ENCODE results near the gene KRT37.
"Not testable (repeated sequence)": the region's sequence is repeated elsewhere in the genome, so short reads cannot be mapped to it uniquely, and the experiment has no call there.

The KRT37 gene

GRCh38 chr17:41403404-41404023 lies 20.9 kb downstream of the KRT37 start:
- DNase-seq, result no peak

GRCh38 chr17:41402161-41402560 lies 22.2 kb downstream of the KRT37 start:
- DNase-seq, result no peak

GRCh38 chr17:41396996-41397660 lies 27.3 kb downstream of the KRT37 start, which contains the start of gene KRT31:
Gene KRT31, minus strand, starts transcription at chr17:41397608. Its CDS starts 69 bp downstream, at chr17:41397539.
- no peak for DNase-seq

DNA sequence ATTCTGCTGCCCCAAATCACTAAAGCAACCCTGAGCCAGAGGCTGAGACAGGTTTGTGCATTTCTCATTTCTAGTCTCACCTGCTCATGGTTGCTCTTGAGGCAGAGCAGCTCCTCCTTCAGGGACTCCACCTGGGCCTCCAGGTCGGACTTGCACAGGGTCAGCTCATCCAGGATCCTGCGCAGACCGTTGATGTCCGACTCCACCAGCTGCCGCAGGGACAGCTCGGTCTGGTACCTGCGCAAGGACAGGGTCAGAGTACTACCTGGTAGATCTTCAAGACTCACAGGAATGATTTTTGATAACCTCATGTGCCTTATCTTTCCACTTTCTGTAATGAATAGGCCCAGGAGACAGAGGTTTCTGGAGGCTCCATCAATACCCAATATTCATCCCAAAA lies 28.0 kb downstream of the KRT37 start:
- DNase-seq, result no peak

DNA sequence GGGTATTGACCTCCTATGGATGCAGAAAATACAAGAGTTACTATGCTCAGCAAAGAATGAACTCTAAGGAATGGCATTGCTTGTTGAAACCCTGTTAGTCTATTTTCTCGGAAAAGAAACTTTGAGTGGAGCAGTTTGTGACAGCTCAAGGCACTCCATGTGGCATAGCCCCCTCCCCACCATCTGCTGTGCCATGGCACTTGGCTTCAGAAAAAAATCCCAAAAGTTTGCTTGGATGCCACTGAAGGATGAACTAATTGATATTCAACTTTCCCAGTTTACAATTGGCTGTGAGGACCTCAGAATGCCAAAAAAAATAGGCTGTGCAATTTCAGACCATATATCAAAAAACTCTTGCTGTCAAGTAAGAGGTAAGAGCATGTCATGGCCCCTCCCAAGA lies 28.8 kb downstream of the KRT37 start:
- no peak for DNase-seq

GRCh38 chr17:41395044-41395443 lies 29.3 kb downstream of the KRT37 start:
- not testable (repeated sequence) for DNase-seq

DNA sequence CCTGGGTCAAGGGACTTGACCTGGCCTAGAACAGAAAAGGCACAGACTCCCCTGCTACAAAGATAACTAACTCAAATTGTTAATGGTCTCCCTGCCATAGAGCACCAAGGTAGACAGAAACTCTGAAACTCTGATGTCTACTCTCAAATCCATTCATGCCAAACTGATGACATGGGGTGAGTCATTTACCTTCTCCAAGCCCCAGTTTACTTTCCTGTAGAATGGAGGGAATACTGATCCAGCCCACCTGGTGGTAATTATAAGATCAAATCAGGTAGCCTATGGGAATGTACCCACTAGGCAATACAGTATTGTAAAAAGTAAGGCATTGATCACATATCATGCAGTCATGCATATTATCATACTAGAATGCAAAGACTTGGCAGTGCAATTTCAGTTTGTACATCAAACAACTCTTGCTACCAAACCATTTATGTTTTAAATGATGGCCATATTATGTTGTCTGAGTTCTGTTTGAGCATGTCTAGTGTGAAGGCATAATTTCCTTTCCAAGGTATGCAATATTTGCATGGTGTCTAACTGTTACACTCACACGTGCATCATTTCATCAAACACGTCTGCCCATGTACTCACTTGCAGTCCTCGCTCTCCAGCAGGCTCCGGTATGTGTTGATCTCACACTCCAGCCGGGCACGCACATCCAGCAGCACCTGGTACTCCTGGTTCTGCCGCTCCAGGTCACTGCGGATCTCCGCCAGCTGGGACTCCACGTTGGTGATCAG lies 30.0 kb downstream of the KRT37 start:
- no peak for DNase-seq

- no peak for DNase-seq
Measured at GRCh38 chr17:41393826-41394225, 30.6 kb downstream of the KRT37 start.

DNA sequence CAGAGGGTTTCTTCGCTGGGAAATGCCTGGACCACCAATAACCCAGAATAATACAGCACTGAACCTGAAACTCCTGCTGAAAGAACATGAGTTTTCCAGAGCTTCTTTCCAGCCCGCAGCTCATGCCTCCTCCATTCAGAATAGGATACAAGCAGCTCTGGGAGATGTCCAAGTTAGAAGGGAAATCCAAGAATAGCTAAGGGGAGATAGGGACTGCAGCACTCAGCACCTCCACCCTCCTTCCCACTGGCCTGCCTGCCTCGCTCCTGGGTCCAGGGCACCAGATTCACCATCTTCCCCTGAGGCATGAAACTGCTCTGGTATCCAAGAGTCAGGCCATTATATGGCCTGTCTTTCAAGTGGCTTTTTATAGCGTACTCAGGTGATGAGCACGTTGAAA lies 31.1 kb downstream of the KRT37 start:
- no peak for DNase-seq

DNA sequence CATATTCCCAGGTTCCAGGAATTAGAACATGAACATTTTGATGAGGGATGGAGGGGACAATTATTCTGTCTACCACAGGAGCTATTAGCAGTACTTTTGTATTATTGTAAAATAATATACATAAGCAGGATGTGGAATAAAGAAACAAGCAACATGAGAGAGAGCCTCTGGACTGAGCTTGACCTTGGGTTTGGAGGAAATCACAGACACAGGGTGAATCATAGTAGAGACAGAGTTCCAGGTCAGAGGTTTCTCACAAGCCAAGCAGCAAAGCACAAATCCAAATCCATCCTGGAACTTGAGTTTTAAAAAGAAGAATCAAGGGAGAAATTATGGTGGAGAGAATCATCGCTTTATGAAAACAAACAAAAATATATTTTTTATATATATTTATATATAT lies 32.1 kb downstream of the KRT37 start:
- no peak for DNase-seq

DNA sequence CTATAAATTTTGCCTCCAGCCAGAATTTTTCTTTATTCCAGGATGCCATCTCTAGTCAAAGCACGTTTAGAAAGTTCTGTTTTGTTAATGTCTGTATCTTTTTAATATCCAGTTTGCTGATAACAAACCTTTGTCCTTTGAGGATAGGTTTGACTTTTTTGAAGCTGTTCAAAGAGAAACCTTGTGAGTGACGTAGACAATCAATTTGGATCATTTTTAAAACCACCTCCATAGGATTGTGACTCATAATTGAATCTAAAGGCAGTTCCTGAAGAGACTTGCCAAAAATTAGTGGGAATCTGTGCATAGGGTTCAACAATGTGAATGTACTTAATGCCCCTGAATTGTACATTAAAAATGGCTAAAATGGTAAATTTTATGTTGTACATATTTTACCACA lies 32.9 kb downstream of the KRT37 start:
- DNase-seq, result no peak

- DNase-seq, result no peak
Measured at GRCh38 chr17:41390411-41390938, 33.9 kb downstream of the KRT37 start.

- DNase-seq, result no peak
Measured at GRCh38 chr17:41387670-41388069, 36.7 kb downstream of the KRT37 start.

DNA sequence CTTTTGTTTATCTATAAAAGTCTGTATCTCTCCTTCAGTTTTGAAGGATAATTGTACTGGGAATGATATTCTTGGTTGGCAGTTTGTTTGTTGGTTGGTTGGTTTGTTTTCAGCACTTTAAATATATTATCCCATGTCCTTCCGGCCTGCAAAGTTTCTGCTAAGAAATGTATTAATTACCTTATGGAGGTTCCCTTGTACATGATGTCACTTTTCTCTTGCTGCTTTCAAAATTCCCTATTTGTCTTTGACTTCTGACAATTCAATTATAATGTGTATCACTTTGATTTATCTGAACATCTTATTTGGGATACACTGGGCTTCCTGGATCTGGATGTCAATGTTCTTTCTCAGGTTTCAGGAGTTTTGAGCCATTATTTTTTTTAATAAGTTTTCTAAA lies 38.2 kb downstream of the KRT37 start:
- no peak for DNase-seq

- DNase-seq, result no peak
Measured at GRCh38 chr17:41383690-41384089, 40.7 kb downstream of the KRT37 start.

DNA sequence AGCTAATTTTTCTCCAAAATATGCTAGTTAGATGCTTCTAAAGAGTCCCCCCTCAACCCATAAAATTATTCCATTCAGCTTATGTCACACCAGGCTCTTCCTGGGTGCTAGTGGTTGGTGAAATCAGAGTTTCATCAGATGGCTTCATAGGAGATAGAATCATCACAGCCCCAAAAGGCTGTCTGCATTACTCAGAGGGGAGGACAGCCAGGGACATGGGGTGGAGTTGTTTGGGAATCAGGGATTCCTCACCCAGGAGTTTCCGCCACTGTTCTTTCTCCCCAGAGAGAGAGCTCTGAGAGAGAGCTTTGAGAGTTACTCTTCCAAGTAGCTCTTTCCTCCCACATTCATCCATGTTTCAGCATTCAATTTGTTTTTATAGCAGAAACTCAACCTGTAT lies 42.0 kb downstream of the KRT37 start:
- DNase-seq, result no peak

DNA sequence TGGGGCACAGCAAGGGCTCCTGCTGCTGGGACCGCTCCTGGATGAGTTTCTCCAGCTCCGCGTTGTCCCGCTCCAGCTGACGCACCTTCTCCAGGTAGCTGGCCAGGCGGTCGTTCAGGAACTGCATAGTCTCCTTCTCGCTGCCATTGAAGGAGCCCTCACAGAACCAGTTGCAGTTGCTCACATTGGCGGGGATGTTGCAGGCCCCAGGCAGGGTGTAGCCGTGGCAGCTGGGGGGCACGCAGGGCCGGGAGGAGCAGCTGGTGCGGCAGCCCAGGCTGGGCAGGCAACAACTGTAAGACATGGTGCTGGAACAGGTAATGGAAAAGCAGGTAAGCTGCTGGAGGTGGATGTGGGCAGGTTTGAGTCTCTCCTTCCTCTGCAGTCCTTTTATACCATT lies 42.4 kb downstream of the KRT37 start, which contains the start of gene KRT34:
KRT34 (minus strand) TSS at position 364 of the 400 bp plus-strand sequence; CDS start at position 304, 60 bp downstream.
- DNase-seq, result not testable (repeated sequence)

DNA sequence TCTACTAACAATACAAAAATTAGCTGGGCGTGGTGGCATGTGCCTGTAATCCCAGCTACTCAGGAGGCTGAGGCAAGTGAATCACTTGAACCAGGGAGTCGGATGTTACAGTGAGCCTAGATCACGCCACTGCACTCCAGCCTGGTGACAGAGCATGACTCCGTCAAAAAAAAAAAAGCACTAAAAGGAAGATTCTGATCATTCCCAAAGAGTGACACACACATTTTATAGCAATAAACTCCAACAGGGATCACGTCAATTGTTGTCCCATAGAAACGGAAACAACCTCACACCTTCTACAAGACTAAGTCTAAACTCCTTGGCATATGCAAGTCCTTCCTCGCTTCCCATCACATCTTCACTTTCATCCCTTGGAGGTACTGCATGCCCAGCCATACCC lies 44.3 kb downstream of the KRT37 start:
- not testable (repeated sequence) for DNase-seq

DNA sequence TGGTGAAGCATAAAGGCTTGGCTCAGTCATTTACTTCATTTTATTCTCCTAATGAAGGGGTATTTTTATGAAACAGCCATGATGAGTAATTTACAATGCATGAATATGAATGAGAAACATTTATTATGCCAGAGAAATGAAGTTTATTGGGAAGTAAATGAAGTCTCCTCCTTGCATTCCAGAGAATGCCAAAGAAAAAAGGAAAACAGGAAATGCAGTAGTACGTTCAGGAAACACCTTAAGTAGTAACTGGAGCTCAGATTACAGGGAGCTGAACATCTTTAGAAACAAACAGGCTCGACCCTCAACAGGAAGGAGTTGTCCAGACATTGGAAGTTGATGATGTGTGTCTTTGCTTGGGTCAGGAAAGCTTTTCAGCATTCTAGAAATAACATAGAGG lies 46.8 kb downstream of the KRT37 start:
- DNase-seq, result no peak

Data from NCI-H510A (cell line).